GM12878 (cell line): Measurements from ENCODE around the gene TRIM7.

Source experiments
- CEBPB ChIP-seq, 2 experiments: fragments of 150-350 bp in 1 of 2; IDR thresholded peaks; 2 replicates each; pipeline ENCODE4 v1.6.1; 2012 to 2014; ENCODE audit warnings: low read depth in 2 of 2, low read length in 2 of 2, borderline replicate concordance in 1 of 2, inconsistent platforms in 1 of 2
- FOS ChIP-seq: IDR thresholded peaks from 3 replicates; pipeline ENCODE4 v1.6.1; 2011; ENCODE audit warnings: borderline replicate concordance; ENCODE audit not compliant: insufficient read length; ENCODE audit errors: extremely low read depth
- FOXM1 ChIP-seq: IDR thresholded peaks from 2 replicates; pipeline ENCODE4 v1.6.1; 2012; ENCODE audit warnings: low read depth, mild to moderate bottlenecking, inconsistent platforms, low read length, moderate library complexity
- POLR2A ChIP-seq: IDR thresholded peaks from 2 replicates; pipeline ENCODE4 v1.6.1; 2011; ENCODE audit warnings: low read depth, mild to moderate bottlenecking, low read length
- SREBF2 ChIP-seq: IDR thresholded peaks from 2 replicates; pipeline ENCODE4 v1.6.1; 2012; ENCODE audit warnings: mild to moderate bottlenecking, low read length
- TAF1 ChIP-seq: IDR thresholded peaks from 2 replicates; pipeline ENCODE4 v1.6.1; 2011; ENCODE audit warnings: mild to moderate bottlenecking, low read depth, low read length, borderline replicate concordance
- ZNF274 ChIP-seq: IDR thresholded peaks from one replicate; pipeline ENCODE4 v1.8.0; 2011; ENCODE audit not compliant: insufficient read length, insufficient read depth
- TF ChIP-seq, protein P1 (sequence below), 3 experiments: IDR thresholded peaks in 2 of 3; conservative IDR thresholded peaks in 1 of 3; 2 replicates each; pipeline ENCODE4 v1.5.1; 2011; ENCODE audit warnings: low read depth in 3 of 3, low read length in 3 of 3, mild to moderate bottlenecking in 3 of 3, control low read depth in 2 of 3, moderate library complexity in 2 of 3, inconsistent platforms in 1 of 3, mixed read lengths in 1 of 3; ENCODE audit not compliant: control insufficient read depth in 2 of 3, insufficient read depth in 1 of 3; ENCODE audit errors: extremely low read depth in 1 of 3

DNA sequence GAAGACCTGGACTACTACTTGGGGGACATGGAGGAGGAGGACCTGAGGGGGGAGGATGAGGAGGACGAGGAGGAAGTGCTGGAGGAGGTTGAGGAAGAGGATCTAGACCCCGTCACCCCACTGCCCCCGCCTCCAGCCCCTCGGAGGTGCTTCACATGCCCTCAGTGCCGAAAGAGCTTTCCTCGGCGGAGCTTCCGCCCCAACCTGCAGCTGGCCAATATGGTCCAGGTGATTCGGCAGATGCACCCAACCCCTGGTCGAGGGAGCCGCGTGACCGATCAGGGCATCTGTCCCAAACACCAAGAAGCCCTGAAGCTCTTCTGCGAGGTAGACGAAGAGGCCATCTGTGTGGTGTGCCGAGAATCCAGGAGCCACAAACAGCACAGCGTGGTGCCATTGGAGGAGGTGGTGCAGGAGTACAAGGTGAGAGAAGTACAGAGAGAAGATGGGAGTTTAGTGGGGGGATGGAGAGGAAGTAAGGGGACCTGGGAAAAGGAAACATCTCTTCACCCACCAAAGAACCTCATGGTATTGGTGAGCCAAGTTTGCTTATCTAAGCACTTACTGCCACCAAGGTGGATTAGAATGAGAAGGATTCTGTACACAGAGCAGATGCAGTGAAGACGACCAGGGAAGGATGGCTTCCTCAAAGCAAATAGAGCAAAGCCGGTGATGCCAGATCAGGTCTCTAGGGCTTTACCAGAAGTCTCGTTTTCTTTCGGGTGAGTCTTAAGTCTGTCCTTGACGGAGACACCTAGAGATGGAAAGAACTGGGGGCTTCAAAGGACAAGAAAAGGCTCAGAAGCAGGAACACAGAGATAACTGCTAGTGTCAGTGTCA lies 19.6 kb upstream of the TRIM7 start:
- TF ChIP-seq FOS (no peak), CEBPB (IDR thresholded peaks at IDR 0.05; ENCODE audit: borderline replicate concordance in 1 of 2, low read depth in 2 of 2, low read length in 2 of 2) (no peak), ZNF274 (no peak), FOXM1 (no peak), POLR2A (no peak), TAF1 (no peak), SREBF2 (no peak)
- TF ChIP-seq, protein P1, sequence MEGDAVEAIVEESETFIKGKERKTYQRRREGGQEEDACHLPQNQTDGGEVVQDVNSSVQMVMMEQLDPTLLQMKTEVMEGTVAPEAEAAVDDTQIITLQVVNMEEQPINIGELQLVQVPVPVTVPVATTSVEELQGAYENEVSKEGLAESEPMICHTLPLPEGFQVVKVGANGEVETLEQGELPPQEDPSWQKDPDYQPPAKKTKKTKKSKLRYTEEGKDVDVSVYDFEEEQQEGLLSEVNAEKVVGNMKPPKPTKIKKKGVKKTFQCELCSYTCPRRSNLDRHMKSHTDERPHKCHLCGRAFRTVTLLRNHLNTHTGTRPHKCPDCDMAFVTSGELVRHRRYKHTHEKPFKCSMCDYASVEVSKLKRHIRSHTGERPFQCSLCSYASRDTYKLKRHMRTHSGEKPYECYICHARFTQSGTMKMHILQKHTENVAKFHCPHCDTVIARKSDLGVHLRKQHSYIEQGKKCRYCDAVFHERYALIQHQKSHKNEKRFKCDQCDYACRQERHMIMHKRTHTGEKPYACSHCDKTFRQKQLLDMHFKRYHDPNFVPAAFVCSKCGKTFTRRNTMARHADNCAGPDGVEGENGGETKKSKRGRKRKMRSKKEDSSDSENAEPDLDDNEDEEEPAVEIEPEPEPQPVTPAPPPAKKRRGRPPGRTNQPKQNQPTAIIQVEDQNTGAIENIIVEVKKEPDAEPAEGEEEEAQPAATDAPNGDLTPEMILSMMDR (IDR thresholded peaks at IDR 0.05 in 2 of 3, conservative IDR thresholded peaks at IDR 0.05 in 1 of 3; ENCODE audit: control insufficient read depth in 2 of 3, extremely low read depth in 1 of 3, insufficient read depth in 1 of 3, low read depth in 3 of 3, low read length in 3 of 3): no peak
